B cell (primary cell): ENCODE data around the gene RNF166.

Source experiments
- CTCF ChIP-seq: fragments of 200-600 bp; IDR thresholded peaks from one replicate; pipeline ENCODE4 v1.8.0; 2022; ENCODE audit warnings: antibody characterized with exemption, mild to moderate bottlenecking
- EZH2 ChIP-seq: IDR thresholded peaks from 2 replicates; pipeline ENCODE4 v1.6.1; 2012; ENCODE audit warnings: borderline replicate concordance, low read depth, mild to moderate bottlenecking, moderate library complexity, low read length; ENCODE audit not compliant: insufficient read depth, poor library complexity, severe bottlenecking

DNA sequence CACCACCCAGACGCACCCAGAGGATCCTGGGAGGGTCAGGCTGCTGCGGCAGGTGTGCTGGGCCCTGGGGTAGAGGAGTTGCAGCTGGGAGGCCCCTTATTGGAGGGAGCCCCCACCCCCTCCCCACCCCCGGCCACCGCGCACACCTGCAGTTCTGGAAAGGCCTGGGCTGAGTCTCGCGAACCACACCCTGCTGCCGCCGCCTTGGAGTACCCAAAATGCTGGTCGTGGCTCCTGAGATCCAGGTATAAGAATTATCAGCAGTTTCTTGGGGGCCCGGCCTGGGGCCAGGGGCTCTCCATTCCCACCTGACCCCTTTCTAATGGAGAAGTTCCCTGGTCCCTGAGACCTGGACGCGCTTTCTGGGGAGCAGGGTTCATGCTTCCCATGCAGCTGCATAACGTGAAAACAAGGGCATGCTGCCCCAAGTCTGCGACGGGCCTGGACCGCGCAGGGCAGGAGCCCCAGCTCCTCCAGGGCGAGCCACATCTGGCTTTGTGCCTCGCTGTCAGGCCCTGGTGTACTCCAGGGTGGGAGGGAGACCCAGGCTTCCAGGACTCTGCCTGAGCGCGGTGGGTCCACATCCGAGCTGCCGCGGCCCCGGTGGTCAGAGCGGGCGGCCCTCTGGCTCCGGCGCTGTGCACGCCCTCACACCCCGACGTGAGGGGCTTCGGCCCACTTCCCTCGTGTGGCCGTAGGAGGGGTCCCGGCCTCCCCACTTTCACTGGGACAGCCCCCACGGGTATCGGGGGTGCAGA lies 12.6 kb downstream of the RNF166 start:
- no peak for TF ChIP-seq CTCF
- no peak for TF ChIP-seq EZH2
